ENCODE data around the gene LRRC56. TPM values are rescaled to one million over a fixed set of nuclear protein-coding genes. Genes with fewer than 3 reads are reported as not detected.

Gene LRRC56
- total RNA-seq, 1 experiment from 2014 or later: 3.4 TPM

GRCh38 chr11:531919-532526 is 5.3 kb upstream of the LRRC56 start:
- H3K27ac Mint-ChIP-seq: no peak overlapping the region
- H4K91ac ChIP-seq (ENCODE audit: insufficient read length, low read depth, low read length): no peak overlapping the region
- H4K8ac ChIP-seq (replicated peaks; ENCODE audit: insufficient read length, low read depth, low read length): no peak overlapping the region
- WGBS (ENCODE audit: extremely low coverage, insufficient read length, low lambda C conversion rate): no CpG with 5 or more reads among the region's 18 CpGs
- peaks cover 4% of the 10 kb centered on the region for H3K27me3 Mint-ChIP-seq (ENCODE audit: low read depth)
- H4K20me1 ChIP-seq (ENCODE audit: control insufficient read depth, insufficient read depth, insufficient read length): no peaks in the 10 kb centered on the region
- H3K36me3 Mint-ChIP-seq (ENCODE audit: insufficient read depth in 1 of 3, low read depth in 3 of 3): peaks cover 5 to 18% (median 10%) of the 10 kb centered on the region in 3 experiments; a peak in 5 of 7 replicates
- no peak overlapping the region for H2AFZ ChIP-seq (ENCODE audit: low read length)
- H3K4me3 Mint-ChIP-seq: no peak overlapping the region
- H4K5ac ChIP-seq (ENCODE audit: insufficient read length, low read depth, low read length): no peak overlapping the region
- H3K4me1 ChIP-seq (ENCODE audit: insufficient read depth, low read length): no peaks in the 10 kb centered on the region
- H3K27ac ChIP-seq (ENCODE audit: insufficient read length, low read depth, low read length): no peak overlapping the region
- no peaks in the 10 kb centered on the region for H3K9me3 ChIP-seq (ENCODE audit: control insufficient read depth, low read depth, low read length)
- no peak overlapping the region for H3K18ac ChIP-seq (ENCODE audit: insufficient read length, low read depth, low read length)
- H2BK12ac ChIP-seq (ENCODE audit: insufficient read length, low read depth, low read length): no peak overlapping the region
- no peak for TF ChIP-seq CTCF (conservative IDR thresholded peaks at IDR 0.05)
- H2BK5ac ChIP-seq (ENCODE audit: insufficient read length, low read length): no peak overlapping the region
- H3K4me2 ChIP-seq (ENCODE audit: insufficient read depth, insufficient read length, low read length): no peak overlapping the region
- no peaks in the 10 kb centered on the region for H3K27me3 ChIP-seq (ENCODE audit: insufficient read depth, low read length)
- no peak overlapping the region for H3T11ph ChIP-seq (ENCODE audit: low read length)
- peaks cover 2 to 4% of the 10 kb centered on the region in 2 experiments; a peak in 1 of 4 replicates for H3K4me1 Mint-ChIP-seq
- H2BK120ac ChIP-seq (ENCODE audit: low read depth, low read length, poor library complexity, severe bottlenecking): no peak overlapping the region
- no peak overlapping the region for H3K56ac ChIP-seq (ENCODE audit: insufficient read length, low read depth, low read length)
- H3K79me2 ChIP-seq (ENCODE audit: insufficient read depth, low read length): no peaks in the 10 kb centered on the region
- no peak overlapping the region for H3K4ac ChIP-seq (ENCODE audit: low read depth, low read length)
- no peak overlapping the region for H2AK5ac ChIP-seq (ENCODE audit: insufficient read length, low read length)
- no peak overlapping the region for H3K9ac ChIP-seq (ENCODE audit: extremely low read depth, insufficient read length, low read length)
- H2BK15ac ChIP-seq (ENCODE audit: low read depth, low read length): no peak overlapping the region
- H3K14ac ChIP-seq (ENCODE audit: insufficient read depth, low read length): no peak overlapping the region
- H3K79me1 ChIP-seq (ENCODE audit: insufficient read depth, low read depth, low read length, poor library complexity, severe bottlenecking): no peaks in the 10 kb centered on the region
- no peak overlapping the region for H3K23ac ChIP-seq (ENCODE audit: insufficient read length, low read depth, low read length)
- DNase-seq: no peak
- H3K9me3 Mint-ChIP-seq: peaks cover 0 to 2% of the 10 kb centered on the region in 2 experiments; a peak in 1 of 5 replicates
- no peak overlapping the region for H2BK20ac ChIP-seq (ENCODE audit: low read depth, low read length, poor library complexity, severe bottlenecking)
- peaks cover 14% of the 10 kb centered on the region for H3K23me2 ChIP-seq (ENCODE audit: insufficient read length, low read depth, low read length, poor library complexity, severe bottlenecking)
